Measurements from ENCODE around the gene KDM4D.
"Not testable (repeated sequence)": the region's sequence is repeated elsewhere in the genome, so short reads cannot be mapped to it uniquely, and the experiment has no call there.

KDM4D gene

GRCh38 chr11:94956963-94957362 lies 16.5 kb upstream of the KDM4D start:
- DNase-seq (ENCODE audit: low read depth in 2 of 2, low spot score in 1 of 2) = no peak

- DNase-seq (ENCODE audit: low read depth in 2 of 2, low spot score in 1 of 2) = no peak
These were observed 15.3 kb upstream of the KDM4D start for GRCh38 chr11:94958121-94958696.

GRCh38 chr11:94959179-94959578 lies 14.3 kb upstream of the KDM4D start:
- DNase-seq (ENCODE audit: low read depth in 2 of 2, low spot score in 1 of 2) = no peak

DNA sequence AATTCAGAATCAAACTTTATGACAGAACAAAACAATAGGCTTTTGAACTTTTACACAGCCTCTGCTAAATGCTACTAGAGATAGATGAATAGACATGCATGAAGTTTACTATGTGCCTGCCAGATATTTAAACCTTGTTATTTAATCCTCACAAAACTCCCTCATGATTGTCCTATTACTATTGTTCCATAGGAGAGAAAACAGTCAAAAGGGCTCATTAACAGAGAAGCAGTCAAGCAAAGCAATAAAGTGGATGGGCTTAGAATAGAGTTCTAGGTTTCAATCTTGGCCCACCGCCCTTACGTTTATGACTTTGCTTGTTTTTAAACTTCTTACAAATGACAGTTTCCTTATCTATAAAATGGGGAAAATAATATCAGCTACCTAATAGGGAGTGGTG lies 13.0 kb upstream of the KDM4D start:
- DNase-seq (ENCODE audit: low read depth in 2 of 2, low spot score in 1 of 2) = no peak

- no peak for DNase-seq (ENCODE audit: low read depth in 2 of 2, low spot score in 1 of 2)
These were observed 12.3 kb upstream of the KDM4D start for GRCh38 chr11:94961255-94961654.

- DNase-seq (ENCODE audit: low read depth in 2 of 2, low spot score in 1 of 2) = no peak
These were observed 8.6 kb upstream of the KDM4D start for GRCh38 chr11:94964934-94965333.

- DNase-seq (ENCODE audit: low read depth in 2 of 2, low spot score in 1 of 2) = no peak
These were observed 5.1 kb upstream of the KDM4D start for GRCh38 chr11:94968334-94968958.

DNA sequence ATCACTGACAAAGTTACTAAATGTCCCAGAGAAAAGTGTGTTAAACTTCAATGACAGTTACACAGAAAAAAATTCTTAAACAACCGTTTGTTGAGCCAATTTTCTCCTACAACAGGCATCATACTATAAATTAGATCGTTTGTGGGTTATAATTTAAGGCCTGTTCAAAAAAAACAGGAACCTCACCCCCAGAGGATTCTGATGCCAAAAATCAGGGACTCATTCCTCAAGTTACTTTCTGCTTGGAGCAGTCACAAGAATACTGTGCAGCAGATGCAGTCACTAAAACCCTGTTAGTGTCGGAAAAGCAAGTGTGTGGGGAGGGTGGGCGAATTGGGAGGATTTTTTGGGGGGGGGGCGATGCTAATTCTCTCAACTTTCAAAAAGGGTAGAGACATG lies 810 bp upstream of the KDM4D start:
- DNase-seq (ENCODE audit: low read depth in 2 of 2, low spot score in 1 of 2) = no peak

GRCh38 chr11:94974178-94974577 lies 669 bp downstream of the KDM4D start:
- no peak for DNase-seq (ENCODE audit: low read depth in 2 of 2, low spot score in 1 of 2)

DNA sequence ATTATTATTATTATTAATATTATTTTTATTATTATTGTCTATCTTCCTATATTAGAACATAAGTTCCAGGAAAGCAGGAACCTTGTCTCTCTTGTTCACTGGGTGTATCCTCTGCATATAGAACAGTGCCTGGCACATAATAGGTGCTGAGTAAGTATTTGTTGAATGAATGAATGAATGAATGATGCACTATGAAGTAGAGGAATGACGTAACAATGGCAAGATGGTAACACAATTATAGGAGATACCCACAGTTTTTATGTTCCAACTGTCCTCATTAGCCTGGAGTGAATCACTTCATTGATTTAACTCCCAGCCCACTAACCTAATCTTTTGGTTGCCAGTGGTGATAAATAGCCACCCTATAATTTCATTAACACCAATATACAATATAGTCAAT lies 2.1 kb downstream of the KDM4D start:
- DNase-seq (ENCODE audit: low read depth in 2 of 2, low spot score in 1 of 2) = no peak

DNA sequence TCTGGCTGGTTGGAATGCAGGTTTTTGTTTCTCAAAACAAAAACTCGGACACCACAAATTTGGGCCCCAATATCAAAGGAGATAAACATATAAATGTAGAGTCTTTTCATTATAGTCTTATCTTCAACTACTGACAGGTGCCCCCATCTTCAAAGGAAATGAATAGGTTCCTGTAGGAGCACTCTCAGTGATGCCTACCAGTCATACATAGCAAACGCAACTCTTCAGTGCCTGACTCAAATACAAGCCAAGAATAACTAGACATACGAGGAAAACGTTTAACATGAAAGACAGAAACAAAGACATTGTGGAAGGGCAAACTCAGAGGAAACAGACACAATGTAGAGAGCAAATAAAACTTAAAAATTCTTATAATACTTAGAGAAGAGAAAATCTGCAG lies 13.9 kb downstream of the KDM4D start:
- DNase-seq (ENCODE audit: low read depth in 2 of 2, low spot score in 1 of 2) = no peak

GRCh38 chr11:94988748-94989147 lies 15.2 kb downstream of the KDM4D start:
- no peak for DNase-seq (ENCODE audit: low read depth in 2 of 2, low spot score in 1 of 2)

GRCh38 chr11:94993400-94993943 lies 20.0 kb downstream of the KDM4D start:
- no peak for DNase-seq (ENCODE audit: low read depth in 2 of 2, low spot score in 1 of 2)

DNA sequence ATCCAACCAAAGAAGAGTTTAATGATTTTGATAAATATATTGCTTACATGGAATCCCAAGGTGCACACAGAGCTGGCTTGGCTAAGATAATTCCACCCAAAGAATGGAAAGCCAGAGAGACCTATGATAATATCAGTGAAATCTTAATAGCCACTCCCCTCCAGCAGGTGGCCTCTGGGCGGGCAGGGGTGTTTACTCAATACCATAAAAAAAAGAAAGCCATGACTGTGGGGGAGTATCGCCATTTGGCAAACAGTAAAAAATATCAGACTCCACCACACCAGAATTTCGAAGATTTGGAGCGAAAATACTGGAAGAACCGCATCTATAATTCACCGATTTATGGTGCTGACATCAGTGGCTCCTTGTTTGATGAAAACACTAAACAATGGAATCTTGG lies 23.9 kb downstream of the KDM4D start:
- DNase-seq (ENCODE audit: low read depth in 2 of 2, low spot score in 1 of 2) = no peak

GRCh38 chr11:94998285-94998684 lies 24.8 kb downstream of the KDM4D start:
- no peak for DNase-seq (ENCODE audit: low read depth in 2 of 2, low spot score in 1 of 2)

GRCh38 chr11:95003716-95004115 lies 30.2 kb downstream of the KDM4D start:
- no peak for DNase-seq (ENCODE audit: low read depth in 2 of 2, low spot score in 1 of 2)

DNA sequence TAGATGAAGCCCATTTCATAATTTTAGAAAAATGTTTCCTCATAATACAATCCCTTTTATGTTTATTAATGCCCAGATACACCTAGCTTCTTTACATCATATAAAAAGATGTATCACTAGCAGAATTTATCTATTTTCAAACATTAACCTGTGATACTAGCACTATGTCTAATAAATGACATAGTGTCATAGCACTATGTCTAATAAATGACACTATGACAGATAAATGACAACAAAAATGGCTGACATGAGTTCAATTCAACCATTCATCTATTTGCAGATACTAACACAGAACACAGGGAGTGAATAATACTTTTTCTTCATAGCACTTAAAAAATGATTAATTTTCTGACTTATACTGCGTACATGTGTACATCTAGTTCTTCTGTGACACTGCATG lies 32.1 kb downstream of the KDM4D start:
- no peak for DNase-seq (ENCODE audit: low read depth in 2 of 2, low spot score in 1 of 2)

GRCh38 chr11:95011376-95011775 lies 37.9 kb downstream of the KDM4D start:
- no peak for DNase-seq (ENCODE audit: low read depth in 2 of 2, low spot score in 1 of 2)

DNA sequence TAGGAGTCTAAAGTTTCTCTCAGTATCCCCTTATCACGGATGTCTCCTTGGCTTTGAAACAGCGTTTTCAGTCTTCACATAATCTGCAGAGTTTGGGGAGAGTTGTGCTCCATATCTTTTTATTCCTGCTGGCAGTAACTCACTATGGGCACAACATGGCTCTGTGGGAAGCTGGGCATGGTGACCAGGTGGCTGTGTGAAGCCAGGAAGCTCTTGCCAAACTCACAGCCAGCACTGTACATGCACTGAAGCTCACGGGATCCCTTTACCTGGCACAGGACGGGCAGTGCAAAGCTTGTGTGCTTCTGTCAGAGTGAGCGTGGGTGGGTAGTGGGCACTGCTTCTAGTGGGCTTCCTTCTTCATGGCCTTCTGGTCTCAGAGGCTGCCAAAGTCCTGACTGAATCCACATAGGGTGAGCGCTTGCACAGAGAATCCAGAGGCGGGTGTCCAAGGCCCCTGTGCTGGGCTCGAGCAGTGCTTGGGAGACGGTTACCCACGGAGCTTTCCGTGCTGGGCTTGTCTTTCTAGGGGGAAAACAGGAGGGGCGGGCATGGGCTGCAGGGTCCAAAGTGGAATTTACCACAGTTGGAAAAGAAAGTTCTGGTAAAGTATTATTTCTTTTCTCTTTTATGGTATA lies 40.8 kb downstream of the KDM4D start:
- no peak for DNase-seq (ENCODE audit: low read depth in 2 of 2, low spot score in 1 of 2)

DNA sequence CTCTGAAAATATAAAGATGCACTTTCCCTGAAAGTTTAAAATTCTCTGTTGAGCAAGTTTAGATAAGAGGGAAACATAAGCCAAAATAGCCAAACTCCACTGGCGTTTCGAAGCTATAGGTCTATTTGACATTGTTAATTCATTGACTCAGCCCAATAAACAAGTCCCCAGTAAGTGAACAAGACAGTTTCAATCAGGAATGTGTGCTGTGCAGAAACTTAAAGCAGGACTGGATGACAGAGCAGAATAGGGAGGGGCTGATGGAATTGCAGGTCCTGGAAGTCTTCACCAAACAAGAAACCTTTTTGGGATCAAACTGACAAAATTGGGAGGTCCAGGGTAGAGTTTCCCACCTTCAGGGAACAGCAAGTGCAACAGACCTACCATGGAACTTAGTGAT lies 42.6 kb downstream of the KDM4D start:
- DNase-seq (ENCODE audit: low read depth in 2 of 2, low spot score in 1 of 2) = no peak

DNA sequence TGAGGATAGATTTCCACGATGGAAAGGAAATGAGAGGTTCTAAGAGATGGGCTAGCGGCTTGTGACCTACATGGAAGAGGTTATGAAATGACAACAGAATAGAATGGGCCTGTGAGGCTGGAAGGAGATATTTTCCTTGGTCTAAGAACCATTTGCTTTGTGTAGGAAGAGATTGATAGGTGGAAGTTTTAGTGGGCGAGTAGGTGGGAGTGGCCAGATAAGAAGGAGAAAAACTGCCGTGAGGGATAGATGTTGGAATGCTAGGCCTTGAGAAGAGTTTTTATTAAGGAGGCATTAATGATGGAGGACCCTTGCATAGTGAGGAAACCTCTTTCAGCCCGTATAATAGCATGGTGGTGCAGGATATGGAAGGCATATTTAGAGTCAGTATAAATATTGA lies 48.0 kb downstream of the KDM4D start:
- not testable (repeated sequence) for DNase-seq (ENCODE audit: low read depth in 2 of 2, low spot score in 1 of 2)

DNA sequence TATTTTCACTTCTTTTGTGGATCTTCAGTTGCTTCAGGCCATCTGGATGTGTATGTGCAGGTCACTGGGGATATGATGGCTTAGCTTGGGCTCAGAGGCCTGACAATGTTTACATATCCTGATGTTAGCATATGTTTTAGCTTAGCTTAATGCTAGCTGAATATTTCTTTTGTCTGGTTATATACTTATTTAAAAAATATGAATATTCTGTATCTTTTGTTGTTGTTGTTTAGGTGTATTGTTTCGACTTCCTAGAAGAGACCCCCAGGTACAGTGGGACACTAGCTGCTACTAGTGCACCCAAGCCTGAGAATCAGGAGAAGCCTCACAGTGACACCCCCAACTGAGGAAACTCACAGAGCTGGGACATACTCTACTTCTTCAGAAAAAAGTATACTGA lies 51.4 kb downstream of the KDM4D start, which contains the start of gene KDM4E:
TSS of gene KDM4E (plus strand) at position 301 of the 400 bp plus-strand sequence. CDS start 300 bp downstream, outside the sequence.
- DNase-seq (ENCODE audit: low read depth in 2 of 2, low spot score in 1 of 2) = no peak

All from stimulated activated CD8-positive, alpha-beta memory T cell treated with anti-CD3 and anti-CD28 coated beads, Interleukin-4, amount 100 ng/mL, for 4 hours (primary cell).